NK-92 (cell line): Measurements from ENCODE around the gene FXYD5.
"Not testable (repeated sequence)": the region's sequence is repeated elsewhere in the genome, so short reads cannot be mapped to it uniquely, and the experiment has no call there.

Source experiments
- DNase-seq: peaks from one replicate; lab custom pipeline; 2025; ENCODE audit not compliant: unreplicated experiment; lab: John Stamatoyannopoulos, UW

FXYD5 gene

DNA sequence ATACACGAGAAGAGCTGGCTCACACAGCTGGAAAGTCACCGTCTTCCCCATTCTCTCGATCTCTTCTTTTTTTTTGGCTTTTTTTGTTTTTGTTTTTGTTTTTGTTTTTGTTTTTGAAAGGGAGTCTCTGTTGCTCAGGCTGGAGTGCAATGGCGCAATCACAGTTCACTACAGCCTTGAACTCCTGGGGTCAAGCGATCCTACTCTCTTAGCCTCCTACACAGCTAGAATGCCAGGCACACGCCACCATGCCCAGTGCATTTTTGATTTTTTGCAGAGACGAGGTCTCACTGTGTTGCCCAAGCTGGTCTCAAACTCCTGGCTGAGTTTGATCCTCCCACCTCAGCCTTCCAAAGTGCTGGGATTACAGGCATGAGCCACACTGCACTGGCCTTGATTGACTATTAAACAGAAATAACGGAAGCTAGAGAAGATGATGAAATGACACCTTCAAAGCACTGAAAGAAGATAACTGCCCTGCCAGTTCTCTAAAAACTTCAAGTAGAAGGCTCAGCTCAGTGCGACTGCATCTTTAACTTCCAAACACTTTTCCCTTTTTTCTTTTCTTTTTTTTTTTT, 34.9 kb upstream of the FXYD5 start:
- DNase-seq, result no peak

GRCh38 chr19:35120492-35120891, 34.0 kb upstream of the FXYD5 start:
- DNase-seq, result no peak

- DNase-seq, result no peak
Measured at GRCh38 chr19:35120898-35121297, 33.6 kb upstream of the FXYD5 start.

DNA sequence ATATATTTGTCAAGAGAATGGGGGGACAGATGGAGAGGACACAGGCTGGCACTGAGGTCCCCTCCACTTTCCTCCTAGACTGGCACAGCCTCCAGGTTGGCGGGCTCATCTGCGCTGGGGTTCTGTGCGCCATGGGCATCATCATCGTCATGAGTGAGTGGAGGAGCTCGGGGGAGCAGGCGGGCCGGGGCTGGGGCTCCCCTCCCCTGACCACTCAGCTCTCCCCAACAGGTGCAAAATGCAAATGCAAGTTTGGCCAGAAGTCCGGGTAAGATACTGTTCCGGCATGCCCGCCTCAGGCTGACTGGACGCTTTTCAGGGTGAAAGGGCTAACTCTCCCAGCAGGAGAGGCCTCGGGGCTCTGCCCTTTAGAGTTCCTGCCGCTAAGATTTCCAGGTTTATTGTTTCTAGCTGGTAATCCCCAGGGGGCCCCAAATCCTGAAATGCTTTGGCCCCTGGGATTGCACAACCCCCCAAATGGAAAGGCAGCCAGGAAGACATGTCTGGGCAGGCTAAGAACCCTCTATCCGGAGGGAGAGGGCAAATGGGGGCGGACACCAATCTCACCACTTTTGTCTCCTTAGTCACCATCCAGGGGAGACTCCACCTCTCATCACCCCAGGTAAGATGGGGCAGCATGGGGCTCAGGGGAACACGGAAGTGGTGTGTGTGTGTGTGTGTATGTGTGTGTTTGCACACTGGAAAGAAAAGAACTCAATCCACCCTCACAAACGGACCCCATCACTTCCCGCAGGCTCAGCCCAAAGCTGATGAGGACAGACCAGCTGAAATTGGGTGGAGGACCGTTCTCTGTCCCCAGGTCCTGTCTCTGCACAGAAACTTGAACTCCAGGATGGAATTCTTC, 31.6 kb upstream of the FXYD5 start:
- no peak for DNase-seq

GRCh38 chr19:35123573-35123972, 31.0 kb upstream of the FXYD5 start:
- no peak for DNase-seq

DNA sequence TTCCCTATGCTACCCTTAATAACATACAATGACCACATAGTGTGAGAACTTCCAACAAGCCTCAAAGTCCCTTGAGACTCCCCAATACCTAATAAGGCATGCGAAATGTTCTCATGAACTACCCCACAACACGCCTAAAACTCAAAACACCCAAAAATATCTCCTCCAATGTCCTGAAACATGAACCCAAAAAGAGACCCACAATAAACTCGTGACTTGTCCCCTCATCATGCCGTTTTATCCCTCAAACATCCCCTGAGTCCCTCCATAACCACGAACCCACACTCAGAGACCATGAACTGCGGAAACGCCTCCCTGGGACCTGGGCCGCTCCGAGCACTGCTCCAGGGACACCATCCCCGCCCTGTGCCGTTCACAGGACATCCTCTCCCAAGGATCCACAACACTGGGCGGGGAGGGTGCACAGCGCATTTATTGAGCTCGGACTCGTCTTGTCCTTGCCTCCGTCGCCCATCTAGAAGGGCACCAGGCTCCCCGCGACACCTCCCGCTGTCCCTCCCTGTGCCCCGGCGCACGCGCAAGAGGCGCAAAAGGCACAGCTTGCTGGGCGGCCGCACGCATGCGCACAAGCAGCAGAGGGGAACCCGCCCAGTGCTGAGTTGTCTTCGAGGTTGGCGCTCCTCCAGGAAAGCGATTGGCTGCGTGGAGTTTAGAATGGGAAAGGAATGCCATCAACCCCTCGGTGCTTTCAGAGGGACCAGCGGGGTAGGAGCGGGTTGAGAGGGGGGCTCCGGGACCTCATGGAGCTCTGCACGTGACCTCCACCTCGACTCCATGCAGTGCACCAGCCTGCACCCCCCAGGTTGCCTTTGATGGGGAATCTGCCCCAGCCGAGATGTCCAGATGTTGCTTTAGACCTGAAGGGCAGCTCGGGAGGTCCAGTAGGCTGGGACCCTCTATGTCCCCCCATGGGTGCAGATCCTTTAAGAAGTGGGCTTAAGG, 30.2 kb upstream of the FXYD5 start:
- no peak for DNase-seq

DNA sequence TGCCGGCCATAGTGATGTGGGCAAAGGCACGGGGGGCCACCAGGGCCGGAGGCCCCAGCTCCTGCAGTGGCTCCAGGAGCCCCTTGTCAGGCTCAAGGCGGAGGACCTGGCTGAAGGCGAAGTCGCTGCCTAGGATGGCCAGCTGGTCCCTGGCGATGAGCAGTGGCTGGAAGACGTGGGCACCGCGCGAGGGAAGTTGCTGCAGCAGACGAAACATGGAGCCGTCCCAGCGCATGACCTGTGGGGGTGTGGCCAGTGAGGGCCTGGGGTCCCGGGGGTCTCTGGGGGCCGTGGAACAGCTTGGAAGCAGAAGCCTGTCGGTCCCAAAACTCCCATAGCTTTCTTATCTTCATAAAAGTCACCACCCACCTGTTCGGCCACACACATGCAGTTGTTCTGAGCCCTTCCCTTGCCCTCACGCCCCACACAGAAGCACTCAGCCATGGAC, 29.2 kb upstream of the FXYD5 start:
- DNase-seq, result no peak

- no peak for DNase-seq
Measured at GRCh38 chr19:35125749-35126623, 28.5 kb upstream of the FXYD5 start.

DNA sequence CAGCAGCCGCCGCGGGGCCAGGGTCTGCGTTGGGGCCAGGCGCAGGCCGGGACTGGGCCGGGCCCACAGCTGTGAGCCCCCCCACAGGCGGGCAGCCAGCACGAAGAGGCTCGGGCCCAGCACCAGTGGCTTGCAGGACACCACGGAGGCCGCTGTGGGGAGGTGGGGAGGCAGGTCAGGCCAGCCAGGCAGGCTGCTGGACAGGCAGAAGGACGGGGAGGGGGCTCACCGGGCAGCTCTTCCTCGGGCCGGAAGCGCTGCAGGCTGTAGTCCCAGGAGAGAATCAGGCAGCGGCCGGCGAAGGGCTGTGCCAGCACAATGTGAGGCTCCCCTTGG, 27.9 kb upstream of the FXYD5 start:
- no peak for DNase-seq

GRCh38 chr19:35127871-35128270, 26.7 kb upstream of the FXYD5 start:
- DNase-seq, result no peak

- DNase-seq, result no peak
Measured at GRCh38 chr19:35128398-35129057, 26.0 kb upstream of the FXYD5 start.

DNA sequence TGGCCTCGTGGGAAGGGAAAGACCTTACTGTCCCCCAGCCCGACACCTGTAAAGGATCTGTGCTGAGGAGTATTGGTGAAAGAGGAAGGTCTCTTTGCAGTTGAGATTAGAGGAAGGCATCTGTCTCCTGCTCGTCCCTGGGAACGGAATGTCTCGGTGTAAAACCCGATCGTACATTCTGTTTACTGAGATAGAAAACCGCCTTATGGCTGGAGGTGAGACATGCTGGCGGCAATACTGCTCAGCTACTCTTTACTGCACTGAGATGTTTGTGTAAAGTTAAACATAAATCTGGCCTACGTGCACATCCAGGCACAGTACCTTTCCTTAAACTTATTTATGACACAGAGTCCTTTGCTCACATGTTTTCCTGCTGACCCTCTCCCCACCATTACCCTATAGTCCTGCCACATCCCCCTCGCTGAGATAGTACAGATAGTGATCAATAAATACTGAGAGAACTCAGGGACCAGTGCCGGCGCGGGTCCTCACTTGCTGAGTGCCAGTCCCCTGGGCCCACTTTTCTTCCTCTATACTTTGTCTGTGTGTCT, 24.7 kb upstream of the FXYD5 start:
- DNase-seq, result not testable (repeated sequence)

- no peak for DNase-seq
Measured at GRCh38 chr19:35130761-35131720, 23.5 kb upstream of the FXYD5 start.

GRCh38 chr19:35132254-35132653, 22.3 kb upstream of the FXYD5 start:
- DNase-seq, result no peak

DNA sequence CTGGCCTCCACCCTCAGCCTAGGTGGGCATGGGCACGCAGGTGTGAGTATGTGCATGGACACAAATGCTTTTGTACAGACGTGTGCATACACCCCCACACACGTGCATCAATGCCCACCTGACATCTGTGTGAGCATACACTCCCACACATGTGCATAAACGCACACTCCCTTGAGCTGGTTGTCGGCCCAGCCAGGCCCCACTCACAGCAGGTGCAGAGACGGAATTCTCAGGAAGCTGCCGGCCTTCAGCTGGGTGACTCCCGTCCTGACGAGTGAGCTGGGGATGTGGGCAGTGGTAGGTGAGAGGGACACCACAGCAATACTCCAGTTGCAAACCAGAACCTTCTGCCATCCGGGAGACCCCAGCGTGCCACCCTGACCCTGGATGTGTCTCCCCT, 20.7 kb upstream of the FXYD5 start:
- no peak for DNase-seq

DNA sequence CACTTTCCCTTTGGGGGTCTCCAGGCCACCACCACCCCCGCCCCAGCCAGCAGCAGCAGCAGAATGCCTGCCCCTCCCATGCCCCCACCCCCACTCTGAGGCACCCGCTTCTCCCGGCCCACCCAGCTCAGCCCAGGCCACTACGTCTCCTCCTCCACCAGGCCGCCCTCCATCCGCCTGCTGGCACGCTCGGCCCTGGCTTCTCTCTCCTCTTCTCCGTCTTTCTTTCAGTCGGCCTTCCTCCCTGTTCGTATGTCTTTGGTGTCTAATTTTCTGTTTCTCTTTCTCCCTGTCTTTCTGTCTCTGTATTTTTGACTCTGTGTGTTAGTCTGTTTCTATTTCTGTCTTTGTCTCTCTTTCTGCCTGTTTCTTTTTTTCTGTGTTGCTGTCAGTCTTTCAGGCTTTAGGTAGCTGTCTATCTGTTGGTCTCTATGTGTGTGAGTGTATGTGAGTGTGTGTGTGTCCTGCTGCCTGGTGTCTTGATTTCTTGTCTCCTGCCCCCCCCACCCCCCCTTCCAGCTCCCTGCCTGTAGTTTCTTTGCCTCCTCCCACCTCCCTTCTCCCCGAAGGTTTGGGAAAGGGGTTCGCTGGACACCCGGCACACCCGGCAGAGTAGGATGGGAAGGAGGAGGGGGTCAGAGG, 19.8 kb upstream of the FXYD5 start, which contains the start of gene LGI4:
Gene LGI4 (minus strand): TSS at position 459 of the 642 bp plus-strand sequence. CDS start 379 bp downstream, at position 80.
- no peak for DNase-seq

- no peak for DNase-seq
Measured at GRCh38 chr19:35135389-35135909, 19.1 kb upstream of the FXYD5 start.

GRCh38 chr19:35136231-35136630, 18.3 kb upstream of the FXYD5 start:
- no peak for DNase-seq
